ENCODE results near the gene ACVR1.

Gene ACVR1

DNA sequence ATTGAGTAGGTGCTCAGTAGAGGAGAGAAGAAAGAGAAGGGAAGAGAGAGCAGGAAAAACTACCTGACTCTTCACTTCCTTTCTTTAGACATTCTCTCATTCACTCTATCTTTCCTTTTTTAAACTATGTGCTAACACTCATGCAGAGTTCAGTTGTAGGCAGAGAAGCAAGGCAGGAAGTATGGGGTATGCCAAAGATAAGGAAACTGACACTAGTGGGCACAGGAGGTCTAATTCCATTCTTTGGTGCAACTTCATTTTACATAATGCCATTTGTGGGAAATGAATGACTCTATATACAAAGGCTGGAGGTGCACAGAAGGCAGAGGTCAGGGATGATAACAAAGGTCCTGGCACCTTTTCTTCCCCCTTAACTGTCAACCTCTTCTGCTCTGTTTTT, 35.1 kb upstream of the ACVR1 start:
- H3K9me3 ChIP-seq (ENCODE audit: insufficient read depth, low read depth, low read length): no peaks in the 10 kb centered on the region

GRCh38 chr2:157905092-157905491, 29.0 kb upstream of the ACVR1 start:
- H3K4ac ChIP-seq (ENCODE audit: low read depth, low read length): no peak overlapping the region
- no peak overlapping the region for H3K4me3 ChIP-seq (ENCODE audit: low read depth, low read length)
- WGBS (ENCODE audit: extremely low coverage, insufficient coverage, insufficient read length): no CpG with 5 or more reads among the region's 4 CpGs
- DNase-seq: no peak
- no peak overlapping the region for H4K12ac ChIP-seq (ENCODE audit: low read depth, low read length)
- H2BK5ac ChIP-seq (ENCODE audit: low read depth, low read length, poor library complexity): no peak overlapping the region
- H4K91ac ChIP-seq (ENCODE audit: low read depth, low read length): no peak overlapping the region
- no peaks in the 10 kb centered on the region for H3K79me1 ChIP-seq (ENCODE audit: low read length)
- H3K4me1 ChIP-seq (ENCODE audit: control insufficient read depth in 1 of 2, insufficient read depth in 2 of 2, low read length in 2 of 2): peaks cover 0 to 3% of the 10 kb centered on the region in 2 experiments
- no peaks in the 10 kb centered on the region for H3K79me2 ChIP-seq (ENCODE audit: control insufficient read depth, insufficient read depth, low read length, poor library complexity)
- H3K36me3 ChIP-seq (ENCODE audit: control insufficient read depth in 1 of 2, insufficient read depth in 2 of 2, low read length in 2 of 2): no peaks in the 10 kb centered on the region
- no peak overlapping the region for H2AK5ac ChIP-seq (ENCODE audit: low read length)
- no peak overlapping the region for H3K4me2 ChIP-seq (ENCODE audit: low read length)
- H3K27ac ChIP-seq (ENCODE audit: low read depth, low read length): no peak overlapping the region
- no peak overlapping the region for H4K8ac ChIP-seq (ENCODE audit: low read depth, low read length)
- H3K9ac ChIP-seq (ENCODE audit: low read length): no peak overlapping the region
- H3K18ac ChIP-seq (ENCODE audit: low read length): no peak overlapping the region
- no peak overlapping the region for H2AFZ ChIP-seq (ENCODE audit: insufficient read depth, low read length, poor library complexity)
- no peak overlapping the region for H3K14ac ChIP-seq (ENCODE audit: low read length)
- no peaks in the 10 kb centered on the region for H3K9me3 ChIP-seq (ENCODE audit: insufficient read depth, low read depth, low read length)
- H3K27me3 ChIP-seq (ENCODE audit: insufficient read depth, low read length): no peaks in the 10 kb centered on the region
- H2BK12ac ChIP-seq (ENCODE audit: low read length): no peak overlapping the region
- H3K23ac ChIP-seq (ENCODE audit: low read length): no peak overlapping the region
- no peak overlapping the region for H2BK120ac ChIP-seq (ENCODE audit: insufficient read depth, low read length, poor library complexity)

More for the DNA sequence above, 35.1 kb upstream of the ACVR1 start:
- Histone ChIP-seq H3K79me2 (ENCODE audit: control insufficient read depth, insufficient read depth, low read length, poor library complexity) (no peaks in the 10 kb centered on the region), H4K91ac (ENCODE audit: low read depth, low read length) (no peak overlapping the region), H3K18ac (ENCODE audit: low read length) (no peak overlapping the region), H3K9ac (ENCODE audit: low read length) (no peak overlapping the region), H3K27ac (ENCODE audit: low read depth, low read length) (no peak overlapping the region), H3K23ac (ENCODE audit: low read length) (no peak overlapping the region), H2AFZ (ENCODE audit: insufficient read depth, low read length, poor library complexity) (no peak overlapping the region), H2BK5ac (ENCODE audit: low read depth, low read length, poor library complexity) (no peak overlapping the region), H3K14ac (ENCODE audit: low read length) (no peak overlapping the region), H3K27me3 (ENCODE audit: insufficient read depth, low read length) (no peaks in the 10 kb centered on the region), H4K12ac (ENCODE audit: low read depth, low read length) (no peak overlapping the region), H2BK120ac (ENCODE audit: insufficient read depth, low read length, poor library complexity) (no peak overlapping the region), H3K4me2 (ENCODE audit: low read length) (no peak overlapping the region), H3K4me1 (ENCODE audit: control insufficient read depth in 1 of 2, insufficient read depth in 2 of 2, low read length in 2 of 2) (no peaks in the 10 kb centered on the region), H2AK5ac (ENCODE audit: low read length) (no peak overlapping the region), H3K79me1 (ENCODE audit: low read length) (no peaks in the 10 kb centered on the region), H3K4ac (ENCODE audit: low read depth, low read length) (no peak overlapping the region), H4K8ac (ENCODE audit: low read depth, low read length) (no peak overlapping the region), H2BK12ac (ENCODE audit: low read length) (no peak overlapping the region), H3K4me3 (ENCODE audit: low read depth, low read length) (no peak overlapping the region), H3K36me3 (ENCODE audit: control insufficient read depth in 1 of 2, insufficient read depth in 2 of 2, low read length in 2 of 2) (no peaks in the 10 kb centered on the region)
- DNase-seq: no peak

GRCh38 chr2:157903626-157904025, 27.5 kb upstream of the ACVR1 start:
- Histone ChIP-seq H3K79me1 (ENCODE audit: low read length) (no peaks in the 10 kb centered on the region), H2AFZ (ENCODE audit: insufficient read depth, low read length, poor library complexity) (no peak overlapping the region), H3K4me2 (ENCODE audit: low read length) (no peak overlapping the region), H3K4me1 (ENCODE audit: control insufficient read depth in 1 of 2, insufficient read depth in 2 of 2, low read length in 2 of 2) (peaks cover 0 to 4% of the 10 kb centered on the region in 2 experiments), H2BK120ac (ENCODE audit: insufficient read depth, low read length, poor library complexity) (no peak overlapping the region), H3K27me3 (ENCODE audit: insufficient read depth, low read length) (no peaks in the 10 kb centered on the region), H3K4ac (ENCODE audit: low read depth, low read length) (no peak overlapping the region), H2AK5ac (ENCODE audit: low read length) (no peak overlapping the region), H3K18ac (ENCODE audit: low read length) (no peak overlapping the region), H2BK5ac (ENCODE audit: low read depth, low read length, poor library complexity) (no peak overlapping the region), H3K9me3 (ENCODE audit: insufficient read depth, low read depth, low read length) (no peaks in the 10 kb centered on the region), H4K8ac (ENCODE audit: low read depth, low read length) (no peak overlapping the region), H3K9ac (ENCODE audit: low read length) (no peak overlapping the region), H3K79me2 (ENCODE audit: control insufficient read depth, insufficient read depth, low read length, poor library complexity) (no peaks in the 10 kb centered on the region), H4K12ac (ENCODE audit: low read depth, low read length) (no peak overlapping the region), H3K4me3 (ENCODE audit: low read depth, low read length) (no peak overlapping the region), H3K14ac (ENCODE audit: low read length) (no peak overlapping the region), H2BK12ac (ENCODE audit: low read length) (no peak overlapping the region), H3K36me3 (ENCODE audit: control insufficient read depth in 1 of 2, insufficient read depth in 2 of 2, low read length in 2 of 2) (no peaks in the 10 kb centered on the region), H4K91ac (ENCODE audit: low read depth, low read length) (no peak overlapping the region), H3K27ac (ENCODE audit: low read depth, low read length) (no peak overlapping the region), H3K23ac (ENCODE audit: low read length) (no peak overlapping the region)
- no peak for DNase-seq
- WGBS (ENCODE audit: extremely low coverage, insufficient coverage, insufficient read length): no CpG with 5 or more reads among the region's 5 CpGs

- Histone ChIP-seq H3K36me3 (ENCODE audit: control insufficient read depth in 1 of 2, insufficient read depth in 2 of 2, low read length in 2 of 2) (no peaks in the 10 kb centered on the region), H3K4me2 (ENCODE audit: low read length) (no peak overlapping the region), H3K18ac (ENCODE audit: low read length) (no peak overlapping the region), H4K8ac (ENCODE audit: low read depth, low read length) (no peak overlapping the region), H3K9me3 (ENCODE audit: insufficient read depth, low read depth, low read length) (no peaks in the 10 kb centered on the region), H4K91ac (ENCODE audit: low read depth, low read length) (no peak overlapping the region), H2BK120ac (ENCODE audit: insufficient read depth, low read length, poor library complexity) (no peak overlapping the region), H2AFZ (ENCODE audit: insufficient read depth, low read length, poor library complexity) (no peak overlapping the region), H3K4me1 (ENCODE audit: control insufficient read depth in 1 of 2, insufficient read depth in 2 of 2, low read length in 2 of 2) (peaks cover 0 to 6% of the 10 kb centered on the region in 2 experiments), H2BK5ac (ENCODE audit: low read depth, low read length, poor library complexity) (no peak overlapping the region), H3K4me3 (ENCODE audit: low read depth, low read length) (no peak overlapping the region), H2AK5ac (ENCODE audit: low read length) (no peak overlapping the region), H3K79me2 (ENCODE audit: control insufficient read depth, insufficient read depth, low read length, poor library complexity) (no peaks in the 10 kb centered on the region), H3K9ac (ENCODE audit: low read length) (no peak overlapping the region), H3K79me1 (ENCODE audit: low read length) (no peaks in the 10 kb centered on the region), H3K4ac (ENCODE audit: low read depth, low read length) (no peak overlapping the region), H3K27me3 (ENCODE audit: insufficient read depth, low read length) (no peaks in the 10 kb centered on the region), H3K23ac (ENCODE audit: low read length) (no peak overlapping the region), H2BK12ac (ENCODE audit: low read length) (no peak overlapping the region), H3K27ac (ENCODE audit: low read depth, low read length) (no peak overlapping the region), H4K12ac (ENCODE audit: low read depth, low read length) (no peak overlapping the region), H3K14ac (ENCODE audit: low read length) (no peak overlapping the region)
- no CpG with 5 or more reads among the region's 4 CpGs for WGBS (ENCODE audit: extremely low coverage, insufficient coverage, insufficient read length)
- no peak for DNase-seq
These were observed 27.0 kb upstream of the ACVR1 start for GRCh38 chr2:157903151-157903550.
